AG04450 (cell line): Measurements from ENCODE around the gene TCTA. TPM values are rescaled to one million over a fixed set of nuclear protein-coding genes. Genes with fewer than 3 reads are reported as not detected.
"Not testable (repeated sequence)": the region's sequence is repeated elsewhere in the genome, so short reads cannot be mapped to it uniquely, and the experiment has no call there.

Experiments used
- CTCF ChIA-PET: fragments of 300-600, 350-600 bp; formaldehyde crosslinking; extraction: SDS; loops from one replicate; lab custom pipeline; 2022; ENCODE audit warnings: antibody characterized with exemption, inconsistent platforms; lab: Charles Lee
- POLR2A ChIA-PET: fragments of 350-600 bp; formaldehyde crosslinking; extraction: SDS; loops from one replicate; lab custom pipeline; 2021; ENCODE audit warnings: antibody characterized with exemption, inconsistent platforms; lab: Yijun Ruan, JAX
- DNase-seq: peaks from one replicate; pipeline ENCODE4 v3.0.0-alpha.2; 2011; ENCODE audit warnings: low read depth, low spot score
- H3K27ac ChIP-seq: one replicate; pipeline ENCODE4 v1.5.1; 2012; ENCODE audit warnings: low read depth, low read length, control low read depth
- H3K27me3 ChIP-seq: one replicate; pipeline ENCODE4 v1.6.0; 2012; ENCODE audit warnings: low read length; ENCODE audit not compliant: control insufficient read depth, insufficient read depth
- H3K4me3 ChIP-seq: 2 replicates; pipeline ENCODE4 v1.5.1; 2011; ENCODE audit warnings: mild to moderate bottlenecking, low read depth, low read length, control low read depth
- H3K9me3 ChIP-seq: 2 replicates; pipeline ENCODE4 v1.5.1; 2012; ENCODE audit warnings: low read length; ENCODE audit not compliant: control insufficient read depth, insufficient read depth
- CTCF ChIP-seq: IDR thresholded peaks from 2 replicates; pipeline ENCODE4 v1.5.1; 2011; ENCODE audit warnings: low read depth, low read length, control low read depth, inconsistent platforms
- polyA plus RNA-seq: library from polyadenylated mRNA; depleted of rRNA; stranded (reverse); fragments of >200 nt; gene quantifications from 2 replicates; pipeline ENCODE4 v1.2.3, GENCODE V29; 2011

TCTA gene
- polyA plus RNA-seq, 1 experiment, result 30.4 TPM

DNA sequence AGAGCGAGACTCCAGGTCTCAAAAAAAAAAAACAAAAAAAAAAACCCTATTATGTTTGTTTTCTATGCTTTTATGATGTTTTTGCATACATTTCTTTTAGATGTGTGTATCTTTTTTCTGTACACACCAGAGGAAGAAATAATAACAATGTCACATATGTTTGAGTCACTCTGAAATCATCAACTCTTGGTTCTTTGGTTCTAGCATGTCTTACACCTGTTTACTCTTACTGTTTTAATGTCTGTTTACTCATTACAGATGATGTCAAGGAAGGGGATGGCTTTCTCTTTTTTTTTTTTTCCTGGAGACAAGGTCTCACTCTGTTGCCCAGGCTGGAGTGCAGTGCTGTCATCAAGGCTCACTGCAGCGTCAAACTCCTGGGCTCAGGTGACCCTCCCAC lies 24.5 kb upstream of the TCTA start:
- ChIA-PET CTCF (no interaction called here), POLR2A (interaction anchor here (0.9 kb wide), 1 partner anchor 24 kb away, joined by 3 read pairs; the partner anchor contains the start of genes RHOA and TCTA)
- DNase-seq, result no peak
- H3K9me3 ChIP-seq, result no peaks in the 10 kb centered on the region
- H3K27me3 ChIP-seq, result no peaks in the 10 kb centered on the region
- no peak for TF ChIP-seq CTCF
- H3K4me3 ChIP-seq, result no peak overlapping the region
- peak overlapping the region; percentile 21 for H3K27ac ChIP-seq

DNA sequence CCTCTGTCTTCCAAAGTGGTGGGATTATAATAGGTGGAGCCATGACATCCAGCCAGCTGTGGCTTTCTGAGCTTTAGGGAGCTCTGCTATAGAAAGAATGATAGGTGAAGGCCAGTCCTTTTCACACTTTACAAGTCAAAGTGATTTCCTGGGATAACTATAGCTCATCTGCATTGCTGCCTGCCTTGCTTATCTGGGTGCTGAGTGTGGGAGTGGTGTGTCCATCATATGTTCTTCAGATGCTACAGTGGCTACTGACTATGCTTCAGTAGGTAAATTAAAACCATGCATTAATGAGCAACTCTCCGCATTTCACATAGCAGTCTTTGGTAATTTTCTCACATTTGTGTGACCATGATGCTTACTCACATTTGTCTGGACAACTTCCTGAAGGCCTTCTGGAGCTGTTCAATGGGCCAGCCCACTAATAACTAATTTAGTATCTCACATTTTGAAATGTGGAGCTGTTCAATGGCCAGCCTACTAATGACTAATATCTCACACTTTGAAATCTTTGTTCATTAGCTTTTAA lies 23.9 kb upstream of the TCTA start:
- POLR2A ChIA-PET, result interaction anchor here (0.7 to 0.9 kb wide), 2 partner anchors 24 to 368 kb away, joined by 3 read pairs; partner anchors contain the start of genes RHOA and TCTA
- H3K27ac ChIP-seq, result no peak overlapping the region

DNA sequence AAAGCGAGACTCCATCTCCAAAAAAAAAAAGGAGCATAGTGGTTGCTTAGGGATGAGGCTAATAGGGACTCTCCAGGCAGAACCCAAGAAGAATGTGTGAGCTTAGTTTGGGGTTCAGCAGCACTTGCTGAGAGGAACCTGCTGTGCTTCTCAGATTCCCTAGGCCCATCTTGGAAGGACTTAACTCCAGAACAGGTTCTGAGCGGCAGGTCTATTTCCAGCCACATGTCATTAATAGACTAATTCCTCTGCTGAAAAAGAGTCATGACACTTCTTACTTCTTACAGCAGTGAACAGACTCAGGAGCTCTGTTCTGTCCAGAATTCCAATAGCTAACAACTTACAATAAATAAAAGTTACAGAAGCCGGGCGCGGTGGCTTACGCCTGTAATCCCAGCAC lies 22.9 kb upstream of the TCTA start:
- H3K9me3 ChIP-seq, result no peaks in the 10 kb centered on the region
- H3K27me3 ChIP-seq, result no peaks in the 10 kb centered on the region
- no peak overlapping the region for H3K27ac ChIP-seq
- H3K4me3 ChIP-seq, result no peak overlapping the region
- no peak for TF ChIP-seq CTCF
- ChIA-PET CTCF (interaction anchor here (1.8 kb wide), 1 partner anchor 49 kb away, joined by 6 read pairs; the partner anchor contains the start of gene USP4), POLR2A (interaction anchor here (0.6 to 0.7 kb wide), 3 partner anchors 21 to 368 kb away, joined by 3 to 5 read pairs (median 3); no protein-coding TSS in a partner anchor)
- DNase-seq, result no peak

More for the DNA sequence above, 23.9 kb upstream of the TCTA start:
- H3K27me3 ChIP-seq, result no peaks in the 10 kb centered on the region
- CTCF ChIA-PET, result interaction anchor here (1.8 kb wide), 1 partner anchor 48 kb away, joined by 6 read pairs; the partner anchor contains the start of gene USP4
- TF ChIP-seq CTCF, result no peak
- no peak for DNase-seq
- H3K9me3 ChIP-seq, result no peaks in the 10 kb centered on the region
- no peak overlapping the region for H3K4me3 ChIP-seq

GRCh38 chr3:49391310-49391709 lies 20.9 kb upstream of the TCTA start:
- H3K27ac ChIP-seq, H3K9me3 ChIP-seq, DNase-seq, CTCF ChIA-PET, H3K27me3 ChIP-seq, H3K4me3 ChIP-seq: not testable (repeated sequence)
- POLR2A ChIA-PET, result interaction anchor here (0.7 kb wide), 2 partner anchors 26 to 39 kb away, joined by 5 to 7 read pairs; no protein-coding TSS in a partner anchor

DNA sequence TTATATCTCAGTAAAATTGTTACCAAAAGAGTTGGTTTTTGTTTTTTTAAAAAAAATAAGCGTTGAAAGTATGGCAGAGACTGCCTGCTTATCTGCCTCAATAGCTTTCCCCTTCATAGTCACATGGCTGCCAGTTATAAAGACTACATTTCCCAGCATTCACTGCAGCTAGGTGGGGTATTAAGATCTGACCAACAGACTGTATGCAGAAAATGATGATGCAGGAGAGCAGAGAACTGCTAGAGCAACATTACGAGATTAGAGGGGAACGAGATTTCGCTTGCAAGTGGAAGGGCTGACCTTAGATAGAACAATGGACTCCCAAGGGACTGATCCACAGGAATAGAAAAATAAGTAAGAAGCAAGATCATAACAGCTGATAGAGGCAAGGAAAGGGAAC lies 14.8 kb upstream of the TCTA start:
- CTCF ChIA-PET, result no interaction called here
- DNase-seq, result no peak

More for the DNA sequence above, 14.8 kb upstream of the TCTA start:
- H3K4me3 ChIP-seq, result no peak overlapping the region
- no peaks in the 10 kb centered on the region for H3K27me3 ChIP-seq
- H3K27ac ChIP-seq, result no peak overlapping the region
- H3K9me3 ChIP-seq, result no peaks in the 10 kb centered on the region
- POLR2A ChIA-PET, result interaction anchor here (1.4 kb wide), 1 partner anchor 14 kb away, joined by 6 read pairs; the partner anchor contains the start of gene RHOA
- TF ChIP-seq CTCF, result no peak
